ENCODE data around the gene EXOC6B. TPM values are rescaled to one million over a fixed set of nuclear protein-coding genes. Genes with fewer than 3 reads are reported as not detected.

The EXOC6B gene
- total and polyA plus RNA-seq, 9 of the 15 experiments (the other 6 are each of a cell fraction or from before 2014, with no cell fraction given) = 0.28 to 4.2 (median 2.0) TPM

- TF ChIP-seq DEAF1 (CRISPR knock-in tag; IDR thresholded peaks at IDR 0.05) (peak; percentile 71), ZC3H4 (CRISPR knock-in tag; IDR thresholded peaks at IDR 0.05; ENCODE audit: borderline replicate concordance) (no peak), RBFOX2 (IDR thresholded peaks at IDR 0.05; ENCODE audit: low read depth, low read length) (no peak), REST (IDR thresholded peaks at IDR 0.05; ENCODE audit: borderline replicate concordance) (peak; percentile 63; the same call in 1 of the 2 replicates), REST (CRISPR knock-in tag; IDR thresholded peaks at IDR 0.05; ENCODE audit: low read depth) (no peak), TCF7L2 (IDR thresholded peaks at IDR 0.05; ENCODE audit: low read depth, low read length) (no peak), YY1 (IDR thresholded peaks at IDR 0.05; ENCODE audit: borderline replicate concordance in 1 of 3, control insufficient read depth in 1 of 3, extremely low read depth in 1 of 3, insufficient read depth in 3 of 3, insufficient read length in 1 of 3, insufficient replicate concordance in 2 of 3, low read depth in 1 of 3, low read length in 2 of 3) (peak in 1 of 3 experiments; percentile 69), OTX1 (CRISPR knock-in tag; IDR thresholded peaks at IDR 0.05) (no peak), ZNF318 (IDR thresholded peaks at IDR 0.05; ENCODE audit: borderline replicate concordance in 1 of 2, low read depth in 1 of 2) (no peak)
Observed at GRCh38 chr2:72859831-72860262, 34.0 kb upstream of the EXOC6B start (continued).

Data from K562 (cell line).